Karpas-422 (cell line): ENCODE measurements around the gene GNAO1. TPM values are rescaled to one million over a fixed set of nuclear protein-coding genes. Genes with fewer than 3 reads are reported as not detected.

Experiments used
- DNase-seq: peaks from one replicate; pipeline ENCODE4 v3.0.0-alpha.2; 2015
- H2AFZ ChIP-seq: fragments of 200-600 bp; sonication (generic); 2 replicates; pipeline ENCODE4 v1.6.1; 2014; ENCODE audit warnings: antibody characterized with exemption, low read length, mixed read lengths
- H3K27ac ChIP-seq: fragments of 200-600 bp; sonication (generic); 2 replicates; pipeline ENCODE4 v1.5.1; 2014; ENCODE audit warnings: mild to moderate bottlenecking, low read length, moderate library complexity
- H3K27me3 ChIP-seq: fragments of 200-600 bp; sonication (generic); 2 replicates; pipeline ENCODE4 v1.6.1; 2014; ENCODE audit warnings: low read length, mixed read lengths
- H3K36me3 ChIP-seq: fragments of 200-600 bp; sonication (generic); 2 replicates; pipeline ENCODE4 v1.6.1; 2014; ENCODE audit warnings: low read length, mixed read lengths; ENCODE audit not compliant: insufficient read depth
- H3K4me1 ChIP-seq: fragments of 200-600 bp; sonication (generic); 2 replicates; pipeline ENCODE4 v1.6.1; 2014; ENCODE audit warnings: mild to moderate bottlenecking, low read length, mixed read lengths
- H3K4me2 ChIP-seq: fragments of 200-600 bp; sonication (generic); 2 replicates; pipeline ENCODE4 v1.6.1; 2014; ENCODE audit warnings: low read length, low read depth, mild to moderate bottlenecking; ENCODE audit not compliant: poor library complexity, severe bottlenecking
- H3K4me3 ChIP-seq: fragments of 200-600 bp; sonication (generic); 2 replicates; pipeline ENCODE4 v1.5.1; 2014; ENCODE audit warnings: mild to moderate bottlenecking, antibody characterized with exemption, low read length, mixed read lengths
- H3K79me2 ChIP-seq: fragments of 200-600 bp; sonication (generic); 2 replicates; pipeline ENCODE4 v1.6.1; 2014; ENCODE audit warnings: mild to moderate bottlenecking, low read length, mixed read lengths
- H3K9ac ChIP-seq: fragments of 200-600 bp; sonication (generic); 2 replicates; pipeline ENCODE4 v1.6.0; 2014; ENCODE audit warnings: low read length
- H3K9me2 ChIP-seq: fragments of 200-600 bp; sonication (generic), shearing (Covaris generic); replicated peaks from 2 replicates; pipeline ENCODE4 v1.6.0; 2014; ENCODE audit warnings: mild to moderate bottlenecking, low read length, moderate library complexity; ENCODE audit not compliant: insufficient read depth
- H3K9me3 ChIP-seq: fragments of 300-700, 200-600 bp; sonication (generic); 2 replicates; pipeline ENCODE4 v1.6.1; 2014; ENCODE audit warnings: low read length, mixed read lengths
- H4K20me1 ChIP-seq: fragments of 200-600 bp; sonication (generic); 2 replicates; pipeline ENCODE4 v1.6.1; 2014; ENCODE audit warnings: mild to moderate bottlenecking, antibody characterized with exemption, low read length, low read depth; ENCODE audit not compliant: insufficient read depth
- total RNA-seq: library from RNA; depleted of rRNA; stranded (reverse); fragments of >200 nt; shearing (Covaris generic); gene quantifications from 2 replicates; pipeline ENCODE4 v1.2.3, GENCODE V29; 2014; ENCODE audit warnings: low replicate concordance

GNAO1 gene
- total RNA-seq, 1 experiment from 2014 or later: 2.3 TPM

GRCh38 chr16:56336711-56337110 is 145.4 kb downstream of the GNAO1 start:
- H2AFZ ChIP-seq: no peak overlapping the region
- no peaks in the 10 kb centered on the region for H3K27me3 ChIP-seq
- H3K36me3 ChIP-seq: no peaks in the 10 kb centered on the region
- no peak overlapping the region for H3K4me2 ChIP-seq
- H3K4me1 ChIP-seq: peaks cover 11% of the 10 kb centered on the region
- no peaks in the 10 kb centered on the region for H3K9me2 ChIP-seq
- no peak for DNase-seq
- no peaks in the 10 kb centered on the region for H3K9me3 ChIP-seq
- no peak overlapping the region for H3K9ac ChIP-seq
- H3K79me2 ChIP-seq: no peaks in the 10 kb centered on the region
- no peak overlapping the region for H3K4me3 ChIP-seq
- no peak overlapping the region for H3K27ac ChIP-seq
- H4K20me1 ChIP-seq: no peaks in the 10 kb centered on the region

GRCh38 chr16:56337131-56337857 is 146.0 kb downstream of the GNAO1 start:
- Histone ChIP-seq H3K9me2 (no peaks in the 10 kb centered on the region), H3K4me1 (peaks cover 11% of the 10 kb centered on the region), H4K20me1 (no peaks in the 10 kb centered on the region), H3K79me2 (no peaks in the 10 kb centered on the region), H3K27me3 (no peaks in the 10 kb centered on the region), H3K4me3 (no peak overlapping the region), H3K9me3 (no peaks in the 10 kb centered on the region), H3K36me3 (no peaks in the 10 kb centered on the region), H3K4me2 (no peak overlapping the region), H2AFZ (no peak overlapping the region), H3K27ac (no peak overlapping the region), H3K9ac (no peak overlapping the region)
- no peak for DNase-seq

GRCh38 chr16:56337858-56338325 is 146.6 kb downstream of the GNAO1 start:
- Histone ChIP-seq H3K27me3 (no peaks in the 10 kb centered on the region), H3K4me1 (peaks cover 11% of the 10 kb centered on the region), H4K20me1 (no peaks in the 10 kb centered on the region), H3K9ac (no peak overlapping the region), H3K27ac (no peak overlapping the region), H3K4me3 (no peak overlapping the region), H3K9me2 (no peaks in the 10 kb centered on the region), H3K9me3 (no peaks in the 10 kb centered on the region), H2AFZ (no peak overlapping the region), H3K4me2 (no peak overlapping the region), H3K36me3 (no peaks in the 10 kb centered on the region), H3K79me2 (no peaks in the 10 kb centered on the region)
- no peak for DNase-seq

GRCh38 chr16:56338566-56339318 is 147.5 kb downstream of the GNAO1 start:
- DNase-seq: no peak
- Histone ChIP-seq H2AFZ (no peak overlapping the region), H3K9ac (no peak overlapping the region), H3K9me2 (no peaks in the 10 kb centered on the region), H3K4me3 (no peak overlapping the region), H3K27ac (no peak overlapping the region), H4K20me1 (no peaks in the 10 kb centered on the region), H3K4me1 (peaks cover 11% of the 10 kb centered on the region), H3K27me3 (no peaks in the 10 kb centered on the region), H3K9me3 (no peaks in the 10 kb centered on the region), H3K79me2 (no peaks in the 10 kb centered on the region), H3K36me3 (no peaks in the 10 kb centered on the region), H3K4me2 (no peak overlapping the region)

GRCh38 chr16:56339431-56340195 is 148.3 kb downstream of the GNAO1 start:
- DNase-seq: no peak
- Histone ChIP-seq H3K4me2 (no peak overlapping the region), H3K9me2 (no peaks in the 10 kb centered on the region), H2AFZ (no peak overlapping the region), H3K4me1 (peaks cover 11% of the 10 kb centered on the region), H3K9me3 (no peaks in the 10 kb centered on the region), H3K9ac (no peak overlapping the region), H3K4me3 (no peak overlapping the region), H3K27ac (no peak overlapping the region), H4K20me1 (no peaks in the 10 kb centered on the region), H3K79me2 (no peaks in the 10 kb centered on the region), H3K27me3 (no peaks in the 10 kb centered on the region), H3K36me3 (no peaks in the 10 kb centered on the region)

- no peaks in the 10 kb centered on the region for H3K9me3 ChIP-seq
- H2AFZ ChIP-seq: no peak overlapping the region
- H3K4me3 ChIP-seq: no peak overlapping the region
- H3K9ac ChIP-seq: no peak overlapping the region
- H3K4me2 ChIP-seq: no peak overlapping the region
- H3K9me2 ChIP-seq: no peaks in the 10 kb centered on the region
- H3K36me3 ChIP-seq: no peaks in the 10 kb centered on the region
- no peak for DNase-seq
- no peaks in the 10 kb centered on the region for H4K20me1 ChIP-seq
- H3K4me1 ChIP-seq: peaks cover 11% of the 10 kb centered on the region
- H3K27ac ChIP-seq: no peak overlapping the region
- H3K27me3 ChIP-seq: no peaks in the 10 kb centered on the region
- H3K79me2 ChIP-seq: no peaks in the 10 kb centered on the region
These were observed 149.1 kb downstream of the GNAO1 start for GRCh38 chr16:56340416-56340815.

- H3K79me2 ChIP-seq: no peaks in the 10 kb centered on the region
- no peak overlapping the region for H3K27ac ChIP-seq
- no peak overlapping the region for H3K4me2 ChIP-seq
- no peaks in the 10 kb centered on the region for H3K36me3 ChIP-seq
- H3K9ac ChIP-seq: no peak overlapping the region
- no peaks in the 10 kb centered on the region for H3K9me3 ChIP-seq
- H4K20me1 ChIP-seq: no peaks in the 10 kb centered on the region
- peaks cover 11% of the 10 kb centered on the region for H3K4me1 ChIP-seq
- no peak overlapping the region for H2AFZ ChIP-seq
- H3K9me2 ChIP-seq: no peaks in the 10 kb centered on the region
- H3K27me3 ChIP-seq: no peaks in the 10 kb centered on the region
- no peak for DNase-seq
- no peak overlapping the region for H3K4me3 ChIP-seq
These were observed 149.6 kb downstream of the GNAO1 start for GRCh38 chr16:56340864-56341365.
